ENCODE results near the gene ATP5F1B. TPM values are rescaled to one million over a fixed set of nuclear protein-coding genes. Genes with fewer than 3 reads are reported as not detected.
A peak's percentile ranks its signal among the peaks of the same experiment; 100 is the strongest.

Gene ATP5F1B
- total RNA-seq, 1 experiment from 2014 or later: 1,322 TPM

DNA sequence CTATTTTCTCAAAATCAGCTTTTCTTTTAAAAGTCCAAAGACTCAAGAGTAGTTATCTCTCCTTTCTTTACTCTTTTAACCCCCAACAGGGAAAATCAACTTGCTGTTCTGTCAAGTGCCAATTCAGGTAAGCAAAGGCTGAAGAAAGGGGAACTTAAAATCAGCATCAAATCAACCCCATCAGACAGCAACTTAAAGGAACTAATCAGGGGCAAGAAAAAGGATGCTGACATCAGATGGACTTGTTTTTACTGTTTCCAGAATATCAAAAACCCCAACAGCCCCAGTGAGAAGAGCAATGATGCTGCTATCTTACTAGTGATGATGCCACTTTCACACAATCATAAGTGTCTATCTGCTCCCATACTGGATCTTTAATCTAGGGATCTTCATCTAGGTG lies 19.1 kb downstream of the ATP5F1B start:
- no peak for DNase-seq (ENCODE audit: low read depth)

DNA sequence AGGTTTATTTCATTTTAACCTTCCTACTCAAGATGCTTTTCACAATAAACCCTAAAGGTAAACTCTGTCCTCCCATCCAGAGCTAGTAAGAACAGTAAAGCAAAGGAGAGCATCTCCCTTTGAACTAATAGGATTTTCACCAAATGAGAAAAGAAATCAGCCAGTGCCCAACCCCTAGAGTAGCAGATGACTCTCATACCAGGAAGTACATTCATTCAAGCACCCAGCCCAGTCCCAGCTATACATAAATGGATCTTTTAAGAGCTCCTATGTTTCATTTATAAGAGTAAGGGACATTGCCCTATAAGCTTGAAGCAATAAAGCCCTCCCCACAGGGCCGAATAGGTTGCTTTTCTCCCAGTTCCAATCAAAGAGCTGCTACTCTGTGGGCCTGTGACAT lies 23.2 kb downstream of the ATP5F1B start:
- DNase-seq (ENCODE audit: low read depth): no peak

DNA sequence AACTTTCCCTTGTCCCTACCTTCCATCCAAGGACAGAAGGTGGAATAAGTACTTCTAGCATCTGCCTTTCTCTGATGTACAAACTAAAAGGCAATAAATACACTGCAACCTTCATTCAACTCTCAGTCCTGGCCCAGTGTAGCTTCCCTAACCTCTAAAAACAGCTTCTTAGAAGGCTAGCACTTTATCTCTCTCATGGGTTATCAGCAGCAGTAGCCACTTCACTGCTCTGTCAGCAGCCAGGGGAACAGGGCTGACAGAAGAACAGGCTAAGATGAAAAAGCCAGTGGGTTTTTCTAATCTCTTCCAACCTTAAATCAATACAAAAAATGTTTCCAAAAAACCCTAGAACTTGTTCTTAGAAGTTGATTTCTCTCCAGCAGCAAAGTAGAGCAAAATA lies 28.9 kb downstream of the ATP5F1B start:
- no peak for DNase-seq (ENCODE audit: low read depth)

DNA sequence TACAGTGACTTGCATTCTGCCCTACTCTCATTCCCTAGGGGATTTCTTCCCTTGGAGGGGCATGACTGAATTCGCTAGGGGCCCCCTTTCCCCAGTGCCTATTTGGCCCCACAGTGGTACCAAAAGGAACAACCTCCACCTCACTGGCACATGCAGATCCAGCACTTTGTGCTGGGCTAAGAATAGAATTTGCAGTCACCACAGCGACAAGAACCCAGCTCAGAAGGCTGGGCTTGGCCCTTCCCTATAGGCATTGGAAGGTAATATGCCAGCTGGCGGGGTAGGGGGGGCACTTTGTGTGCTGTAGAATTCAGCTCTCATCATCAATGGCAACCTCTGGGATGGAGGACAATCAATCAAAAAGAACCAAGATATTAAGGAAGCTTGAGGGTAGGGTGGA lies 29.5 kb downstream of the ATP5F1B start:
- no peak for DNase-seq (ENCODE audit: low read depth)

DNA sequence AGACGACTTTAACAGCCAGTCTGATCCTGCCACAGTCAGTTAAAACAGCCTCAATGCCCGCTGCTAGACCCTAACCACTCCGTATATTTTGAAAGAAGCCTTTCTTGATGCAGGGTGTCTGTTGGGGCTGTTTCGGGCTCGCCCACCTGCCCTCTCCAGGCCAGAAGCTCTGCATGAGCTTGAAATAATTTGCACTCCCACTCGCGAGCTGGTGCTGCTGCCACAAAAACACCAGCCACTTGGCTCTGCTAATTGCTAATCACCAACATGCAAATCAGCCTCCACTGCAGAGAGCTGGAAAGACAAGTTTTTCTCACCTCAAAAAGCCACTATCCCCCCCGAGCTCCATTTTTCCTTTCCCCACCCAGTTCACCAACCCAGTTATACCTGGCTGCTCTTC lies 31.2 kb downstream of the ATP5F1B start:
- DNase-seq (ENCODE audit: low read depth): no peak

DNA sequence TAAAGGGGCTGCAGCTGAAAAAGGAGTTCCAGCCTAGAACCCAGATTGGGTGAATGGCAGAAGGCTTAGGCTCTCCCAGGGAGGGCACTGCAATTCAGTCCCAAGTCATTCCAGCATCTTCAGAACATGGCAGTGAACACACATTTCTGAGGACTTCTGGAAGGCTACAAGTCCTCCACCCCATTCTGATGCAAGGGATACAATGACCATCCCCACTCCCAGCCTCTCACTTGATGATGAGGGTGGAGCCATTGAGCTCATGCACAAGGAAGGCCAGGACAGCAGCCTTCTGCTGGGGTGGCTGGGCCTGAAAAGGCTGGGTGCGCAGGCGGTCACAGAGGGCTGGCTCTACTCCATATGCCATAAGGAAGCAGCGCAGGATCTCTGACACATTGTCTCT lies 41.4 kb downstream of the ATP5F1B start:
- DNase-seq (ENCODE audit: low read depth): no peak

DNA sequence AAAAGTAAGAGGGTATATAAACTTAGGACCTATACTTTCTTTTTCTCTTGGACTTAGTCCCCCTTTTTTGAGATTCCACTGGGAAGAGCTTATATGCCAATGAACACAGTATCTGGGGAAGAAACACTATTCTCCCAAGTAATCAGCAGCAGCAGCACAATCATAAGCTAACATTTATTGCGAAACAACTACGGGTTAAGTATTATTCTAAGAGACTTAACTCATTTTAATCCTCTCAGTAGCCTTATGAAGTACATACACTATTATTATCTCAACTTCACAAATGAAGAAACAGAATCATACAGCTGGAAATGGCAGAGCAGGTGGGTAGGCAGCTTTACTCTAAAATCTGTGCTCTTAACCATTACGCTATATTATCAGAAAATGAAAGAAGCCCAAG lies 43.5 kb downstream of the ATP5F1B start:
- no peak for DNase-seq (ENCODE audit: low read depth)

DNA sequence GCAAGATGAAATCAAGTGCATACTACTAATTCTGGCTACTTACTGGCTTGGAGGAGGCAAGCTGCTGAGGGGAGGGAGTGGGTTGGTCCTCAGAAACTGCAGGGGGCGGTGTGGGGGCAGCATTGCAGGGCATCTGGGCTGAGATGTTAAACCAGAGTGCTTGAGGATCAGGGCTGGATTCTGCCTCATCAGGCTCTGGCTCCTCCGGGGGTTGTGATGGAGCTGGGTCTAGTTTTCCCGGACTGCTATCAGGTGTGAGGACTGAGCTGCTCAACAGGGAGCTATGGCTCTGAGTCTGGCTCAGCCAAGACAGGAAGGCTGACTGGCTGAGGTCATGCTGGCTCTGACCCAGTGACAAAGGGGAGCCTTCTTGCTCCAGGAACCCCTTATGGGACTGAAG lies 44.3 kb downstream of the ATP5F1B start:
- DNase-seq (ENCODE audit: low read depth): peak; percentile 15

DNA sequence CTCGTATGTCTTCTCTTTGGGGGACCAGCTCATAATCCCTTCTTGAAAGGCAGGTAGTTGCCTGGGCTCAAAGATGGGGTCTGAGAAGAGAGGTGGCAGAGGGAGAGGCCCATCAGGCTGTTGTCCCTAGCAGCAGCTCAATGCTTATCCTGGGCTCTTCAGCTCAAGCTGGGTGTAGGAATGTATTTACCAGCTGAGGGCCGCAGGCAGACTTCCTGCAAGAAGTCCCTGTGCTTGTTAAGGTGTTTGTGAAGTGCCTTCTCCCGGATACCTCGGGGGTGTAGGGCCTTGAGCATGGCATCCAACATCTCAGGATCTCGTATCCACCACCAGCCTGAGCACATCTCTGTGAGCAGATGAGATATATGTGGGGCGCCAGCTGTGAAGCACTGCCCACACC lies 45.0 kb downstream of the ATP5F1B start:
- DNase-seq (ENCODE audit: low read depth): no peak

DNA sequence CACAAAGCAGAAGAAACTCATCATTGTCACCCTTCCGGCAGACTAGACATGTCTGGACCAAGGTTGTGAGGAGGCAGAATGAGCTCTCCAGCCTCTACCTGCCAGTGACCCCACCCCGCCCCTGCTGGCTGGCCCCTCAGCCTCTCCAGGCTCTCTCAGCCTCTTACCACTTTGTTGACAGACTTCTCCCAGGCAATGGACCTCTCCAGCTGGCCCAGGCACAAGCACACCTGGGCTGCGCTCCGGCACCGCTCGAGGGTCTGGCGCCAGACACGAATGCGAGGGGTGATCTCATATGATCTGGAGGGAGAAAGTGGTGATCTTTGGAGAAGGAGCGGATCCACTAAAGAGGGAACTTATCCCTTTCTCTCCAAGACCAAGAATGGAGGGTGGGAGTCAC lies 46.0 kb downstream of the ATP5F1B start:
- no peak for DNase-seq (ENCODE audit: low read depth)

DNA sequence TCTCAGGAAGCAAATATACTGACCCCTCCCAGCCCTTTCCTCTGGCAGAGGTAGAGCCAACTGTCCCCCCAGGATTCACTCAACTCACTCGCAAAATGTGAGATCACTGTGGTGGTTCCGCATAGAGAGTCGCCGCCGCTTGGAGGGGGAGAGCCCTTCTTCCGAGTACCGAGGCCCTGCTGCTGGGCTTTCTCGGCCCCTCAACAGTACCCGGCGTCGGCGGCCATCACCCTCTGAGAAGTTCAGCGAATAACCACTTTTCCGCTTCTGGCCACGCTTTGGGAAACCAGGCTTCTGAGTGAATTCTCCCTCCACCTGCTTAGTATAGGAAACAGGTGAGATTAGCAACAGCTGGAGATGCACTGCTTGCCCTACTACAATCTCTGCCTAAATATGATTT lies 46.7 kb downstream of the ATP5F1B start:
- no peak for DNase-seq (ENCODE audit: low read depth)

DNA sequence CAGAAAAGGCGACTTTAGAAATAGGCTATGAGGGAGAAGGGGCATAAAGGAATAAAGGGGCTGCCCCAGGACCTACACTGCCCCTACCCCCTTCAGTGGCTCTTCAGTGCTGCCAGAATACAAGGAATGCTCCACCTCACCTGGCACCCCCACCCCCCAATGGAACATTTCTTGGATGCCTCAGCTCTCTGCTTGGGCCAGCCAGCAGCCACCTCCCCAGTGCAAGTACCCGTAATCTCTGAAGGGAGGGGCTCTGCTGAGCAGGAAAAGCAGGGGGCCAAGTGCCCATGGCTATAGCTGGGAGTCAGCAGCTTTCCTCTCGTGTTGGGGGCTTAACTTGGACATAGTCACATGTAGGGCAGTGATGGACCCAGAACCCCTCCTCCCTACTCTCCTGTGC lies 49.0 kb downstream of the ATP5F1B start:
- DNase-seq (ENCODE audit: low read depth): no peak

DNA sequence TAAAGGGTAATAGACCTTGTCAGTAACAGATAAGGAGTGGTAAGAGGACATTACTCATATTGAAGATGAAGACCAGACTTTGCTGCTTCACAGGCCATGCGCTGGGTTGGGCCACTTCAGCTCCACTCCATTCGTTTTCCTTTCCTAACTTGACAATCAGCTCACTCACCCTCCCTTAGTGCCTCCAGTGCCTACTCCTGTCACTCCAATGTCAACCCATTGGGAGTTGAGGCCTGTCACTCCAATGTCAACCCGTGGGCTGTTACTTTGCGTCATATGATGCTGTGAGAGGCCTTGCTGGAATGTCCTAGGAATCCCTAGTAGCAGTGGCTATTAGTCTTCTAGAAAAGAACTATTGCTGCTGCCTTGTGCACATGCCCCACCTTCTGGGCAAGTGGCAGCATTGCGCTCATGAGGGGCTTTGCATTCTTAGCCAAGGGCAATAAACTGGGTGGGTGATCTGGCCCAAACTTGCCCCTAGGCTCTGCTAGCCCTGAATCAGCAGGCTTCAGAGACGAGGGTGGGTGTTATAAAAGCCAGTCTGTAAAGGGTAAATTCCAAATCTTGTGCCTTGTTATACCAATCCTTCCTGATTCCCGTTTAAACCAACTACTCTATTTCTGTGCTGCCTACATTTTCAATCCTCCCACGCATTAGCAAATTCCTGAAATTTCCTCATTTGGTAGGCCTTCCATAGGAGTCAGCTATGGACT lies 51.7 kb downstream of the ATP5F1B start:
- peak; percentile 66 for DNase-seq (ENCODE audit: low read depth)

DNA sequence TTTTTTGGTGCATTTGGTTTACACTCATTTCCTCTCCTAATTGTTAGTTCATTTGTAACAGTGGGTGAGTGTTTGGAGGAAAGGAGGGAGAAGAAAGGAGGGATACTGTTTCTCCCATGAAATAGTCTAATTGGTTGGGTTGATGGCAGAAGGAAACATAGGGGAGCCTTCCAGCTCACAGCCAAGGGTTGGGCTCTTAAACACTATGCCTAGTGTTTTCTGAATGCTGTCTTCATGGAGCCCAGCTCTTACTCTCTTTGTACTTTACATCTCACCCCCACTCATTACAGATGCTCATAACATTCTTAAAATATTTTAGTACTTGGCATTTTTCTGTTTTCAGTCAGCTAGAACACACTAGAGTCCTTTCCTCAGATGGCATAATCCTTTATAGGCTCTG lies 53.8 kb downstream of the ATP5F1B start:
- DNase-seq (ENCODE audit: low read depth): peak; percentile 31

DNA sequence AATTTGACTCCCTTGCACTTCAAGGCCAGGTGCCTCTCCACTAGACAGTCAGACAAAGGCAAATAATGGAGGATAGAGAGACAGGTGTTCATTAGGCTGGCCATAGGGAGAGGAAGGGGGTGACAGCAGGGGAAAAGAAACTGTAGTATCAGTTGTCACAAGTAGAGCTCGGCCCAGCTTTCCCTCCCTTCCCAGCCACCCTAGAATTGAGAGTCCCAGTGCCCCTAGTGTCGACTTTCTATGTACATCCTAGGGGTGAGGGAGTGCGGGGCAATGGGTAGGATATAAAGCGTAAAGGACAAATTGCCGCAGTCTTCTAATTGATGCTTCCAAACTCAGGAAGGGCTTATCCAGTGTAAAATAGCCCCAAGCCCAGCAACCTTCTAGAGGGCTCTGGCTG lies 54.7 kb downstream of the ATP5F1B start:
- DNase-seq (ENCODE audit: low read depth): no peak

DNA sequence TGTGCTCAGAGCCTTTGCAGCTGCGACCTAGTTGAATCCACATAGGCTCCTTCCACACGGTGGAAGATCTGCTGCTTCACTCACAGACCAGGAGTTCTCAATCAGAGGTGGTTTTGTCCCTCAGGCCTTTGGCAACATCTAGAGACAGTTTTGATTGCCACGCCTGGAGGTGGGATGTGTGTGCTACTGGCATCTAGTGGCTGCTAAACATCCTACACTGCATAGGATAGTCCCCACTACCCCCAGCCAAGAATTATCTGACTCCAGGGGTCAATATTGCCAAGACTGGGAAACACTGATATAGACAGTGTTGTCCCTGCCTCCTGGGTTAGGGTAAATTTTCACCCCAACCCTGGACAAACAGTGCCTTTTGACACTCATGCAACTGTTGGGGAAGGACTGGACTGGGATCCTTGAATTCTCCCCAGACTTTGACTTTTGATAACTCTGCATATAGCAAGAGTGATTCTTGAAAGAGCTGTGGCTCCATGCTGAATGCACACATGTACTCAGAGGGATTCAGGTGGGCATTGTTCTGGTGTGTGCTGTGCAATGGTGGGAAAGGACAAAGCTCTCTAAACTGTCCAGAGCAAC lies 55.5 kb downstream of the ATP5F1B start:
- DNase-seq (ENCODE audit: low read depth): peak; percentile 57

DNA sequence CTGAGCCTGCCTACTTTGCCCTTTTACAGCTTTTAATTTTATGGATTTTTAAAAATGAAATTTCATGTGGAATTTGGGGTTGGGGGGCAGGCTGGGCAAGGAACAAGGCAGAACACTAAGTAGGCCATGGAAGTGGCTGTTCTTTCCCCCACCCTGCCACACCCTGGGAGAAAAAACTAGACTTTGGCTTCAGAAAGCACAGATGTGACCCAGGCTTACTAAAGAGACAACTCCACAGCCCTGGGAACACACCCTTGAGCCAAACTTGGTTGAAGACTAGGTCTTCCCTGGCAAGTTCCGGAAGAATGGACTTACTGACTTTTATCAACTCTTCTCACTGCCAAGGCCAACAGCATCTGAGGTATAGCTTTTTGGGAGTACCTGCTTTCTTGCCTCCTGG lies 56.0 kb downstream of the ATP5F1B start:
- DNase-seq (ENCODE audit: low read depth): no peak

Small RNA genes within 50 kb of the gene (small RNA-seq; reads per million reads assigned to genes)
- gene RN7SL809P (not detected), gene RNU6-343P (not detected), gene SNORD59A (2,955 reads per million, percentile 99 among the genes with 10 or more reads in this experiment)

Other genes with a start within 250 kb of the ATP5F1B start
- 17.5 and 21.3 TPM in 2 replicates for gene TIMELESS, start 196.6 kb downstream of the ATP5F1B start, total RNA-seq (2014; rRNA removed; shearing (Covaris generic))
- not detected in 2 replicates for gene MIP, start 191.3 kb downstream of the ATP5F1B start, total RNA-seq (2014; rRNA removed; shearing (Covaris generic))
- gene SPRYD4, start 177.4 kb downstream of the ATP5F1B start, total RNA-seq (2014; rRNA removed; shearing (Covaris generic)): 2.3 and 2.9 TPM in 2 replicates
- gene GLS2, start 157.8 kb downstream of the ATP5F1B start, total RNA-seq (2014; rRNA removed; shearing (Covaris generic)): not detected in 2 replicates
- gene RBMS2, start 124.2 kb downstream of the ATP5F1B start, total RNA-seq (2014; rRNA removed; shearing (Covaris generic)): 30.9 and 33.3 TPM in 2 replicates
- gene BAZ2A, start 15.7 kb downstream of the ATP5F1B start, total RNA-seq (2014; rRNA removed; shearing (Covaris generic)): 23.6 and 47.0 TPM in 2 replicates
- 124 and 305 TPM in 2 replicates for gene PTGES3, start 42.3 kb upstream of the ATP5F1B start, total RNA-seq (2014; rRNA removed; shearing (Covaris generic))
- 1,958 and 2,010 TPM in 2 replicates for gene NACA, start 79.3 kb upstream of the ATP5F1B start, total RNA-seq (2014; rRNA removed; shearing (Covaris generic))
- 56.7 and 61.0 TPM in 2 replicates for gene PRIM1, start 106.3 kb upstream of the ATP5F1B start, total RNA-seq (2014; rRNA removed; shearing (Covaris generic))
- gene HSD17B6, start 117.3 kb upstream of the ATP5F1B start, total RNA-seq (2014; rRNA removed; shearing (Covaris generic)): 0.53 and 1.0 TPM in 2 replicates